ENCODE measurements around the gene AMOTL2.

- TF ChIP-seq CTCF (IDR thresholded peaks at IDR 0.05; ENCODE audit: low read depth, low read length): no peak
- no peak for TF ChIP-seq EZH2phosphoT487 (IDR thresholded peaks at IDR 0.05; ENCODE audit: low read depth)
Measured at GRCh38 chr3:134356411-134357040, 17.7 kb downstream of the AMOTL2 start.

All from OCI-LY3 (cell line).